22Rv1 (cell line): ENCODE measurements around the gene MBP.

ENCODE experiments used
- H3K27ac ChIP-seq: fragments of 450-650 bp; 2 replicates; pipeline ENCODE4 v1.5.1; 2017
- CTCF ChIP-seq: fragments of 450-650 bp; IDR thresholded peaks from 2 replicates; pipeline ENCODE4 v1.5.1; 2017; ENCODE audit warnings: mild to moderate bottlenecking
- ZFX ChIP-seq: fragments of 450-650 bp; IDR thresholded peaks from 2 replicates; pipeline ENCODE4 v1.6.1; 2017; ENCODE audit warnings: antibody characterized with exemption, borderline replicate concordance

Gene MBP

GRCh38 chr18:77133835-77134496 lies 1.4 kb upstream of the MBP start:
- no peak for TF ChIP-seq ZFX
- TF ChIP-seq CTCF, result no peak
- no peak overlapping the region for H3K27ac ChIP-seq

GRCh38 chr18:77133051-77133834 lies 660 bp upstream of the MBP start:
- H3K27ac ChIP-seq, result peak overlapping the region; percentile 46; the same call in 1 of the 2 replicates
- TF ChIP-seq ZFX (no peak), CTCF (no peak)

- no peak for TF ChIP-seq CTCF
- no peak for TF ChIP-seq ZFX
- peak overlapping the region; percentile 46; the same call in 1 of the 2 replicates for H3K27ac ChIP-seq
Measured at GRCh38 chr18:77131652-77132368, 773 bp downstream of the MBP start.

GRCh38 chr18:77131100-77131651 lies 1.4 kb downstream of the MBP start:
- TF ChIP-seq CTCF (no peak), ZFX (no peak)
- no peak overlapping the region for H3K27ac ChIP-seq

DNA sequence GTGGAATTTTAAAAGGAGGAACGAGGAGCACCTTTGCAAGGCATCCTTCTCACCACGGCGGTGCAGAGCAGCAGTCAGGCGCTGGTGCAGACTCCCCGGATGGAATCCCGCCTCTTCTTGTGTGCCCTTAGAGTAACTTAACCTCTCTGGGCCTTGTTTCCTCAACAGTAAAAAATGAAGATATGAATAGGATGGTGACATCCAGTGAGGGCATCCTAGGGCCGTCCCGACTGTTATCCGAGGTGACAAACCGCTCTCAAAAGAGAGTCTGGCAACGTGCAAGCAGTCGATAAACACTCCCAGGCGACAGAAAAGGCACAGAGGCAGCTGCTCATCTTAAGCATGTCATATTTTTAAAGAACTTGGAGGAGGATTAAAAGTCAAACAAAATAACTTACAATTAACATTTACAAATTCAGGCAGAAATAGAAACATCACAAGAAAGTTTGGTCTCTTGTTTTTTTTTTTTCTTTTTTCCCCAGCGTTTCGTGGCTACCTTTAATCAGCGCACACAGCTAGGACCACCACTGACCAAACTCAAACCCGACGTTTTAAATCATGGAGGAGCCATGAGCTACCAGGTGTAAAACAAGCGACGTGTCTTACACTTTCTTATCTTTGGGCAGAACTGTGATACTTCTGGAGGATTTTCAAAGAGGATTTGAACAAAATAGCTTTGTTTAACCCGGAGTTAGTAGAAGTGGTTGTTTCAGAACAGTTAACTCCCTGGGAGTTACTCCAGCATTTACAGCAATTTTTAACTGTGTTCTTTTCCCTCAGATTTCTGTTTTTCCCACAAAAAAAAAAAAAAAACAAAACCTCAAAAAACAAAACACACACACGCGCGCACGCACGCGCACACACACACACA lies 2.1 kb downstream of the MBP start:
- TF ChIP-seq CTCF (no peak), ZFX (no peak)
- H3K27ac ChIP-seq, result no peak overlapping the region

GRCh38 chr18:77129150-77129551 lies 3.4 kb downstream of the MBP start:
- H3K27ac ChIP-seq, result no peak overlapping the region
- TF ChIP-seq ZFX, result no peak
